ENCODE measurements around the gene WNT1. TPM values are rescaled to one million over a fixed set of nuclear protein-coding genes. Genes with fewer than 3 reads are reported as not detected.

WNT1 gene
- total and polyA plus RNA-seq, 9 of the 15 experiments (the other 6 are each of a cell fraction or from before 2014, with no cell fraction given): not detected

GRCh38 chr12:48956279-48957140 lies 21.6 kb upstream of the WNT1 start (continued):
- no peak for TF ChIP-seq CREB3 (tag; conservative IDR thresholded peaks at IDR 0.05; ENCODE audit: low read depth)
- TF ChIP-seq POLR2AphosphoS2 (IDR thresholded peaks at IDR 0.05; ENCODE audit: low read length): no peak
- no peak for TF ChIP-seq XRCC4 (IDR thresholded peaks at IDR 0.05; ENCODE audit: extremely low read depth, insufficient read depth, insufficient read length)
- TF ChIP-seq SAFB2 (IDR thresholded peaks at IDR 0.05; ENCODE audit: borderline replicate concordance, low read depth, low read length, severe bottlenecking): no peak
- TF ChIP-seq CBFB (CRISPR knock-in tag; IDR thresholded peaks at IDR 0.05): no peak
- peak; percentile 71; the same call in 1 of the 2 replicates for TF ChIP-seq MTA1 (IDR thresholded peaks at IDR 0.05; ENCODE audit: borderline replicate concordance)
- no peak for TF ChIP-seq ZBED1 (IDR thresholded peaks at IDR 0.05)
- TF ChIP-seq ZBTB43 (CRISPR knock-in tag; IDR thresholded peaks at IDR 0.05): no peak
- no peak for TF ChIP-seq ZNF175 (CRISPR knock-in tag; IDR thresholded peaks at IDR 0.05; ENCODE audit: low read depth)
- TF ChIP-seq ZNF263 (CRISPR knock-in tag; IDR thresholded peaks at IDR 0.05; ENCODE audit: borderline replicate concordance): peak; percentile 17; the same call in 1 of the 2 replicates
- TF ChIP-seq ZNF232 (CRISPR knock-in tag; IDR thresholded peaks at IDR 0.05): no peak
- TF ChIP-seq NCOR1 (IDR thresholded peaks at IDR 0.05): 0 out of 2 replicates have a peak, but pooled peaks have one; percentile 17
- no peak for TF ChIP-seq NR2F6 (CRISPR knock-in tag; IDR thresholded peaks at IDR 0.05)
- TF ChIP-seq ZNF695 (CRISPR knock-in tag; IDR thresholded peaks at IDR 0.05): no peak
- TF ChIP-seq E2F8 (IDR thresholded peaks at IDR 0.05; ENCODE audit: low read depth, partially characterized antibody): peak; percentile 26
- no peak for TF ChIP-seq ZNF3 (CRISPR knock-in tag; IDR thresholded peaks at IDR 0.05)
- TF ChIP-seq EZH2 (IDR thresholded peaks at IDR 0.05; ENCODE audit: borderline replicate concordance, low read depth, low read length): no peak
- TF ChIP-seq ZBTB2 (IDR thresholded peaks at IDR 0.05): 0 out of 2 replicates have a peak, but pooled peaks have one; percentile 52
- TF ChIP-seq FOSL1 (tag; conservative IDR thresholded peaks at IDR 0.05): no peak
- no peak for TF ChIP-seq E2F5 (CRISPR knock-in tag; IDR thresholded peaks at IDR 0.05)
- TF ChIP-seq BRF1 (IDR thresholded peaks at IDR 0.05; ENCODE audit: borderline replicate concordance, extremely low read depth, insufficient read length): no peak

Measured in K562 (cell line).